Activated CD8-positive, alpha-beta memory T cell treated with anti-CD3 and anti-CD28 coated beads, Interleukin-2, amount 10 ng/mL, durations not matched to agents 7 days and 5 days (primary cell): Measurements from ENCODE around the gene DEPDC7. TPM values are rescaled to one million over a fixed set of nuclear protein-coding genes. Genes with fewer than 3 reads are reported as not detected.
A peak's percentile ranks its signal among the peaks of the same experiment; 100 is the strongest.
"Not testable (repeated sequence)": the region's sequence is repeated elsewhere in the genome, so short reads cannot be mapped to it uniquely, and the experiment has no call there.

Experiments used
- ATAC-seq: fragments of 150-1000 bp; cut with Tn5 transposase; one replicate; pipeline ENCODE4 v1.10.0; 2021; ENCODE audit warnings: moderate library complexity
- CTCF ChIA-PET: fragments of 350-600 bp; sonication (Branson Sonifier 250); formaldehyde crosslinking; loops from one replicate; lab custom pipeline; 2021; ENCODE audit warnings: antibody characterized with exemption; lab: Charles Lee
- DNase-seq: peaks from one replicate; pipeline ENCODE4 v3.0.0-alpha.2; 2020
- H3K27ac Mint-ChIP-seq: one replicate; pipeline ENCODE4 v1.8.0; 2021; ENCODE audit warnings: mild to moderate bottlenecking, mixed read lengths
- H3K27me3 Mint-ChIP-seq: one replicate; pipeline ENCODE4 v1.8.0; 2021; ENCODE audit warnings: mixed read lengths
- H3K36me3 Mint-ChIP-seq: one replicate; pipeline ENCODE4 v1.8.0; 2021; ENCODE audit warnings: mild to moderate bottlenecking, mixed read lengths
- H3K4me1 Mint-ChIP-seq: one replicate; pipeline ENCODE4 v1.8.0; 2021; ENCODE audit warnings: mixed read lengths
- H3K4me3 Mint-ChIP-seq: one replicate; pipeline ENCODE4 v1.8.0; 2021; ENCODE audit warnings: mild to moderate bottlenecking, moderate library complexity, mixed read lengths
- H3K9me3 Mint-ChIP-seq: one replicate; pipeline ENCODE4 v1.8.0; 2022; ENCODE audit warnings: low read depth, mixed read lengths
- total RNA-seq, 2 experiments: library from RNA; stranded (reverse); gene quantifications; one replicate each; pipeline ENCODE4 v1.2.3, GENCODE V29; 2021

Gene DEPDC7
- 1 to 10 TPM; 1.6 to 2.3 TPM for total RNA-seq

- peaks cover 9% of the 10 kb centered on the region for H3K36me3 Mint-ChIP-seq
- DNase-seq = peak; percentile 79
- peak; percentile 86 for ATAC-seq
- H3K27ac Mint-ChIP-seq = peak within 1 kb of the TSS; percentile 3
- CTCF ChIA-PET = interaction anchor here (0.7 to 2.6 kb wide), 6 partner anchors 16 to 150 kb away, joined by 3 to 15 read pairs (median 4); partner anchors contain the start of gene TCP11L1
- no peaks in the 10 kb centered on the region for H3K9me3 Mint-ChIP-seq
- peaks cover 22% of the 10 kb centered on the region for H3K4me1 Mint-ChIP-seq
- peaks cover 52% of the 10 kb centered on the region for H3K27me3 Mint-ChIP-seq
- H3K4me3 Mint-ChIP-seq = peak within 1 kb of the TSS; percentile 70
Measured at GRCh38 chr11:33015621-33016551, at the start of gene DEPDC7. DEPDC7 (plus strand) TSS chr11:33015878; CDS start chr11:33015956, 78 bp downstream.

GRCh38 chr11:32968541-32968940 lies 47.1 kb upstream of the DEPDC7 start:
- H3K4me3 Mint-ChIP-seq = no peak overlapping the region
- no peaks in the 10 kb centered on the region for H3K27me3 Mint-ChIP-seq
- CTCF ChIA-PET = interaction anchor here (0.5 to 4.7 kb wide), 4 partner anchors 9 to 97 kb away, joined by 4 to 27 read pairs (median 4); partner anchors contain the start of gene DEPDC7
- peaks cover 7% of the 10 kb centered on the region for H3K36me3 Mint-ChIP-seq
- peaks cover 5% of the 10 kb centered on the region for H3K4me1 Mint-ChIP-seq
- ATAC-seq (no peak), DNase-seq (no peak)
- H3K9me3 Mint-ChIP-seq = no peaks in the 10 kb centered on the region
- no peak overlapping the region for H3K27ac Mint-ChIP-seq

GRCh38 chr11:32972233-32972632 lies 43.4 kb upstream of the DEPDC7 start:
- not testable (repeated sequence) for H3K27me3 Mint-ChIP-seq, ATAC-seq, H3K4me3 Mint-ChIP-seq, H3K36me3 Mint-ChIP-seq, H3K9me3 Mint-ChIP-seq, H3K4me1 Mint-ChIP-seq, H3K27ac Mint-ChIP-seq, DNase-seq
- CTCF ChIA-PET = interaction anchor here (2.4 kb wide), 1 partner anchor 93 kb away, joined by 10 read pairs; no protein-coding TSS in a partner anchor

GRCh38 chr11:32972781-32973180 lies 42.9 kb upstream of the DEPDC7 start:
- peaks cover 11% of the 10 kb centered on the region for H3K36me3 Mint-ChIP-seq
- CTCF ChIA-PET = interaction anchor here (1.1 to 2.4 kb wide), 2 partner anchors 8 to 93 kb away, joined by 3 to 10 read pairs; no protein-coding TSS in a partner anchor
- no peaks in the 10 kb centered on the region for H3K9me3 Mint-ChIP-seq
- H3K4me1 Mint-ChIP-seq = no peaks in the 10 kb centered on the region
- H3K27me3 Mint-ChIP-seq = no peaks in the 10 kb centered on the region
- ATAC-seq = no peak
- H3K4me3 Mint-ChIP-seq = no peak overlapping the region
- no peak overlapping the region for H3K27ac Mint-ChIP-seq
- DNase-seq = no peak

- no peak overlapping the region for H3K4me3 Mint-ChIP-seq
- no peak for DNase-seq
- no peak for ATAC-seq
- H3K27ac Mint-ChIP-seq = no peak overlapping the region
- H3K27me3 Mint-ChIP-seq = no peaks in the 10 kb centered on the region
- no peaks in the 10 kb centered on the region for H3K4me1 Mint-ChIP-seq
- CTCF ChIA-PET = interaction anchor here (1.6 kb wide), 1 partner anchor 21 kb away, joined by 4 read pairs; no protein-coding TSS in a partner anchor
- peaks cover 3% of the 10 kb centered on the region for H3K36me3 Mint-ChIP-seq
- no peaks in the 10 kb centered on the region for H3K9me3 Mint-ChIP-seq
Measured at GRCh38 chr11:32982626-32983025, 33.1 kb upstream of the DEPDC7 start.

- H3K4me3 Mint-ChIP-seq = no peak overlapping the region
- no peak for DNase-seq
- H3K4me1 Mint-ChIP-seq = no peaks in the 10 kb centered on the region
- CTCF ChIA-PET = interaction anchor here (1.6 kb wide), 1 partner anchor 22 kb away, joined by 4 read pairs; no protein-coding TSS in a partner anchor
- no peaks in the 10 kb centered on the region for H3K9me3 Mint-ChIP-seq
- H3K27ac Mint-ChIP-seq = no peak overlapping the region
- ATAC-seq = no peak
- no peaks in the 10 kb centered on the region for H3K27me3 Mint-ChIP-seq
- peaks cover 2% of the 10 kb centered on the region for H3K36me3 Mint-ChIP-seq
Measured at GRCh38 chr11:32983506-32983905, 32.2 kb upstream of the DEPDC7 start.

GRCh38 chr11:32985600-32985999 lies 30.1 kb upstream of the DEPDC7 start:
- CTCF ChIA-PET = no interaction called here
- Mint-ChIP-seq H3K27me3 (no peaks in the 10 kb centered on the region), H3K27ac (no peak overlapping the region), H3K4me1 (no peaks in the 10 kb centered on the region), H3K9me3 (no peaks in the 10 kb centered on the region), H3K4me3 (no peak overlapping the region), H3K36me3 (no peaks in the 10 kb centered on the region)
- DNase-seq (no peak), ATAC-seq (no peak)

- no peak overlapping the region for H3K4me3 Mint-ChIP-seq
- H3K9me3 Mint-ChIP-seq = peaks cover 3% of the 10 kb centered on the region
- ATAC-seq (no peak), DNase-seq (no peak)
- no peak overlapping the region for H3K27ac Mint-ChIP-seq
- CTCF ChIA-PET = interaction anchor here (0.7 kb wide), 1 partner anchor 11 kb away, joined by 3 read pairs; no protein-coding TSS in a partner anchor
- no peaks in the 10 kb centered on the region for H3K4me1 Mint-ChIP-seq
- H3K36me3 Mint-ChIP-seq = no peaks in the 10 kb centered on the region
- H3K27me3 Mint-ChIP-seq = peaks cover 3% of the 10 kb centered on the region
Measured at GRCh38 chr11:32987851-32988250, 27.8 kb upstream of the DEPDC7 start.

- CTCF ChIA-PET = no interaction called here
- no peak overlapping the region for H3K4me3 Mint-ChIP-seq
- DNase-seq = no peak
- H3K9me3 Mint-ChIP-seq = peaks cover 3% of the 10 kb centered on the region
- H3K27me3 Mint-ChIP-seq = peaks cover 19% of the 10 kb centered on the region
- no peaks in the 10 kb centered on the region for H3K4me1 Mint-ChIP-seq
- H3K27ac Mint-ChIP-seq = no peak overlapping the region
- no peaks in the 10 kb centered on the region for H3K36me3 Mint-ChIP-seq
- no peak for ATAC-seq
Measured at GRCh38 chr11:32990481-32990880, 25.2 kb upstream of the DEPDC7 start.

- peaks cover 28% of the 10 kb centered on the region for H3K27me3 Mint-ChIP-seq
- CTCF ChIA-PET = no interaction called here
- no peak for DNase-seq
- no peaks in the 10 kb centered on the region for H3K4me1 Mint-ChIP-seq
- H3K36me3 Mint-ChIP-seq = no peaks in the 10 kb centered on the region
- no peak overlapping the region for H3K27ac Mint-ChIP-seq
- peaks cover 3% of the 10 kb centered on the region for H3K9me3 Mint-ChIP-seq
- H3K4me3 Mint-ChIP-seq = no peak overlapping the region
- no peak for ATAC-seq
Measured at GRCh38 chr11:32991427-32991826, 24.3 kb upstream of the DEPDC7 start.

GRCh38 chr11:32991898-32992297 lies 23.8 kb upstream of the DEPDC7 start:
- Mint-ChIP-seq H3K27me3 (peaks cover 32% of the 10 kb centered on the region), H3K4me3 (no peak overlapping the region), H3K4me1 (no peaks in the 10 kb centered on the region), H3K27ac (no peak overlapping the region), H3K9me3 (peaks cover 3% of the 10 kb centered on the region), H3K36me3 (no peaks in the 10 kb centered on the region)
- CTCF ChIA-PET = no interaction called here
- no peak for DNase-seq
- no peak for ATAC-seq

- peaks cover 2% of the 10 kb centered on the region for H3K36me3 Mint-ChIP-seq
- DNase-seq = no peak
- H3K4me3 Mint-ChIP-seq = no peak overlapping the region
- peaks cover 6% of the 10 kb centered on the region for H3K4me1 Mint-ChIP-seq
- peaks cover 4% of the 10 kb centered on the region for H3K9me3 Mint-ChIP-seq
- no peak for ATAC-seq
- no peak overlapping the region for H3K27ac Mint-ChIP-seq
- CTCF ChIA-PET = no interaction called here
- peaks cover 43% of the 10 kb centered on the region for H3K27me3 Mint-ChIP-seq
Measured at GRCh38 chr11:33000181-33000580, 15.5 kb upstream of the DEPDC7 start.

- H3K4me1 Mint-ChIP-seq = peaks cover 13% of the 10 kb centered on the region
- ATAC-seq (no peak), DNase-seq (no peak)
- no peak overlapping the region for H3K4me3 Mint-ChIP-seq
- no peak overlapping the region for H3K27ac Mint-ChIP-seq
- H3K36me3 Mint-ChIP-seq = peaks cover 2% of the 10 kb centered on the region
- H3K9me3 Mint-ChIP-seq = peaks cover 7% of the 10 kb centered on the region
- peaks cover 32% of the 10 kb centered on the region for H3K27me3 Mint-ChIP-seq
- CTCF ChIA-PET = no interaction called here
Measured at GRCh38 chr11:33001281-33001680, 14.4 kb upstream of the DEPDC7 start.
